PC-3 (cell line): ENCODE measurements around the gene TNFAIP3. TPM values are rescaled to one million over a fixed set of nuclear protein-coding genes. Genes with fewer than 3 reads are reported as not detected.

Experiments used
- ATAC-seq: fragments of 200-7000 bp; cut with Tn5 transposase; 2 replicates; pipeline ENCODE4 v1.9.1; 2020; ENCODE audit warnings: mild to moderate bottlenecking, moderate library complexity
- BruUV-seq: library from RNA; stranded (reverse); fragments of 400-500 nt; replicated peaks from 2 replicates; lab custom pipeline; 2021; lab: Mats Ljungman, UMichigan
- CTCF ChIA-PET: fragments of 300-600 bp; sonication (Branson Sonifier 250); formaldehyde crosslinking; loops from one replicate; lab custom pipeline; 2022; ENCODE audit warnings: antibody characterized with exemption; lab: Charles Lee
- POLR2A ChIA-PET: fragments of 300-600 bp; sonication (Branson Sonifier 250); formaldehyde crosslinking; loops from one replicate; lab custom pipeline; 2022; ENCODE audit warnings: antibody characterized with exemption; ENCODE audit not compliant: unreplicated experiment; lab: Charles Lee
- DNase-seq: peaks from one replicate; pipeline ENCODE4 v3.0.0-alpha.2; 2015
- H2AFZ ChIP-seq: fragments of 300-600 bp; sonication (generic); 2 replicates; pipeline ENCODE4 v1.6.0; 2016; ENCODE audit warnings: antibody characterized with exemption, low read length
- H3F3A ChIP-seq: fragments of 300-600 bp; sonication (generic); one replicate; pipeline ENCODE4 v1.6.0; 2017; ENCODE audit warnings: antibody characterized with exemption, low read length, control low read depth, mild to moderate bottlenecking; ENCODE audit not compliant: unreplicated experiment
- H3K27ac ChIP-seq: fragments of 300-600 bp; sonication (generic); 2 replicates; pipeline ENCODE4 v1.5.1; 2016; ENCODE audit warnings: mild to moderate bottlenecking, low read length
- H3K27me3 ChIP-seq: fragments of 300-600 bp; sonication (generic); 2 replicates; pipeline ENCODE4 v1.6.1; 2016; ENCODE audit warnings: low read length, mixed read lengths
- H3K36me3 ChIP-seq: fragments of 300-600 bp; sonication (generic); 2 replicates; pipeline ENCODE4 v1.6.1; 2016; ENCODE audit warnings: low read depth, mixed run types, low read length, mixed read lengths
- H3K4me1 ChIP-seq: fragments of 300-600 bp; sonication (generic); 2 replicates; pipeline ENCODE4 v1.5.1; 2016; ENCODE audit warnings: low read length; ENCODE audit not compliant: insufficient read depth
- H3K4me2 ChIP-seq: fragments of 300-600 bp; sonication (generic); 2 replicates; pipeline ENCODE4 v1.6.0; 2016; ENCODE audit warnings: low read length
- H3K4me3 ChIP-seq: fragments of 300-600 bp; sonication (generic); 2 replicates; pipeline ENCODE4 v1.5.1; 2016; ENCODE audit warnings: mild to moderate bottlenecking, low read length, mixed read lengths
- H3K79me2 ChIP-seq: fragments of 300-600 bp; sonication (generic); 2 replicates; pipeline ENCODE4 v1.6.1; 2017; ENCODE audit warnings: low read length, mixed read lengths
- H3K9ac ChIP-seq: fragments of 300-600 bp; sonication (generic); 2 replicates; pipeline ENCODE4 v1.6.0; 2016; ENCODE audit warnings: mild to moderate bottlenecking, low read length
- H3K9me2 ChIP-seq: fragments of 300-600 bp; sonication (generic); replicated peaks from 2 replicates; pipeline ENCODE4 v1.6.1; 2016; ENCODE audit warnings: mixed run types, low read length, mixed read lengths
- H3K9me3 ChIP-seq: fragments of 300-600 bp; sonication (generic); 2 replicates; pipeline ENCODE4 v1.6.1; 2016; ENCODE audit warnings: low read length, mixed read lengths
- H4K20me1 ChIP-seq: fragments of 300-600 bp; sonication (generic); 2 replicates; pipeline ENCODE4 v1.6.1; 2016; ENCODE audit warnings: low read length, mixed read lengths
- EZH2 ChIP-seq: fragments of 300-600 bp; sonication (generic); IDR thresholded peaks from one replicate; pipeline ENCODE4 v1.6.1; 2017; ENCODE audit warnings: antibody characterized with exemption, mild to moderate bottlenecking, low read length; ENCODE audit not compliant: unreplicated experiment
- EZH2phosphoT487 ChIP-seq: fragments of 300-600 bp; sonication (generic); IDR thresholded peaks from 2 replicates; pipeline ENCODE4 v1.6.1; 2018; ENCODE audit warnings: mild to moderate bottlenecking, antibody characterized with exemption, low read length, borderline replicate concordance
- intact Hi-C: fragments of 100-400 bp; cut with micrococcal nuclease; formaldehyde crosslinking; loops from 2 replicates; pipeline ENCODE4 v1.9.0; 2023
- total RNA-seq: library from RNA; depleted of rRNA; stranded (reverse); fragments of >200 nt; gene quantifications from 2 replicates; pipeline ENCODE4 v1.2.3, GENCODE V29; 2014
- TF ChIP-seq, protein P1 (sequence below): fragments of 300-600 bp; sonication (generic); conservative IDR thresholded peaks from 2 replicates; pipeline ENCODE4 v1.5.1; 2017; ENCODE audit warnings: antibody characterized with exemption, low read depth, mild to moderate bottlenecking, low read length

Gene TNFAIP3
- total RNA-seq, 1 experiment from 2014 or later: 21.9 TPM

DNA sequence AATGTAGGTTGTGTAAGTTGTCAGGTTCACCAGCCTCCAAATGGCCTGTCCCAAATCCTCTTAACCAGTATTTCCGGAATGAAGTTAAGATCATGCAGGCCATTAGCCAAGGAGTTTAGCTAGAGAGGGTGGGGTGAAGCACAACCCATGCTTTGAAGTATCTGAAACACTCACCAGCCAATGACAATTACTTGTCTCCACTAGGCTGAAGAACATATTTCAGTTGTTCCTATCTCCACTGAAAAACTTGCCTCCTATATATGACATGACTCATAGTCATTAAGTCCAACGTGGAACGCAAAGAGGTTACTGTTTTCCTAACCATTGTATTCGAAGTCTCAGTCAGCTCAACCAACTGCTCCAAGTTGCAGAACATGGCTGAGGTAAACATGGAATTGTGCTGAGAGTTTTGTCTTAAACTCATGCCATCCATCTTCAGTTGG, 37.4 kb upstream of the TNFAIP3 start:
- Histone ChIP-seq H3K27me3 (no peaks in the 10 kb centered on the region), H3K9me2 (no peaks in the 10 kb centered on the region), H3K9ac (no peak overlapping the region), H3K36me3 (no peaks in the 10 kb centered on the region), H2AFZ (no peak overlapping the region), H3K4me2 (peak overlapping the region; percentile 22; the same call in 1 of the 2 replicates), H4K20me1 (no peaks in the 10 kb centered on the region), H3K79me2 (no peaks in the 10 kb centered on the region), H3K27ac (peak overlapping the region; percentile 50), H3K4me1 (peaks cover 39% of the 10 kb centered on the region), H3K9me3 (no peaks in the 10 kb centered on the region), H3K4me3 (no peak overlapping the region), H3F3A (peaks cover 4% of the 10 kb centered on the region)
- ChIA-PET CTCF (no interaction called here), POLR2A (no interaction called here)
- intact Hi-C loops: no loop called here
- BruUV-seq: no TSS peak
- DNase-seq: peak; percentile 79
- TF ChIP-seq EZH2: no peak
- TF ChIP-seq, protein P1, sequence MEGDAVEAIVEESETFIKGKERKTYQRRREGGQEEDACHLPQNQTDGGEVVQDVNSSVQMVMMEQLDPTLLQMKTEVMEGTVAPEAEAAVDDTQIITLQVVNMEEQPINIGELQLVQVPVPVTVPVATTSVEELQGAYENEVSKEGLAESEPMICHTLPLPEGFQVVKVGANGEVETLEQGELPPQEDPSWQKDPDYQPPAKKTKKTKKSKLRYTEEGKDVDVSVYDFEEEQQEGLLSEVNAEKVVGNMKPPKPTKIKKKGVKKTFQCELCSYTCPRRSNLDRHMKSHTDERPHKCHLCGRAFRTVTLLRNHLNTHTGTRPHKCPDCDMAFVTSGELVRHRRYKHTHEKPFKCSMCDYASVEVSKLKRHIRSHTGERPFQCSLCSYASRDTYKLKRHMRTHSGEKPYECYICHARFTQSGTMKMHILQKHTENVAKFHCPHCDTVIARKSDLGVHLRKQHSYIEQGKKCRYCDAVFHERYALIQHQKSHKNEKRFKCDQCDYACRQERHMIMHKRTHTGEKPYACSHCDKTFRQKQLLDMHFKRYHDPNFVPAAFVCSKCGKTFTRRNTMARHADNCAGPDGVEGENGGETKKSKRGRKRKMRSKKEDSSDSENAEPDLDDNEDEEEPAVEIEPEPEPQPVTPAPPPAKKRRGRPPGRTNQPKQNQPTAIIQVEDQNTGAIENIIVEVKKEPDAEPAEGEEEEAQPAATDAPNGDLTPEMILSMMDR: no peak
- no peak for TF ChIP-seq EZH2phosphoT487
- peak; percentile 57 for ATAC-seq

DNA sequence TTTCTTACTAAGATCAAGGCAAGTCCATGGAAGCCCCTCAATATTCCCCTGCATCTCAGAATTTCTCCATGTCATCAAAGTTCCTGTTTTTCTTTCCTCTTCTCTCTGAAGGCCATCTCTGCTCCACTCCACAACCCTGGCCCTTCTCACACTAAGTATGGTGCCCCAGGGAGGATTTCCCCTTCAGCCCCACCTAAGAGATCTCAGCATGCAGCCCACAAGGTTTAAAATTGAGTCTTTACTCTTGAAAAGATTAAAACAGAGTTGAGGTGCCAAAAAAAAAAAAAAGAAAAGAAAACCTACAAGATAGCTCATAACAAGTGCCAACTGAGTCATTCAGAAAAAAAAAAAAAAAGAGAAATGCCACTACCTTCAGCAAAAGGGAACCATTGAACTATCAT, 36.5 kb upstream of the TNFAIP3 start:
- BruUV-seq: no TSS peak
- Histone ChIP-seq H3K27ac (no peak overlapping the region), H3K36me3 (no peaks in the 10 kb centered on the region), H3F3A (peaks cover 4% of the 10 kb centered on the region), H3K4me3 (no peak overlapping the region), H2AFZ (no peak overlapping the region), H3K79me2 (no peaks in the 10 kb centered on the region), H4K20me1 (no peaks in the 10 kb centered on the region), H3K4me1 (peaks cover 39% of the 10 kb centered on the region), H3K9me3 (no peaks in the 10 kb centered on the region), H3K9me2 (no peaks in the 10 kb centered on the region), H3K9ac (no peak overlapping the region), H3K27me3 (no peaks in the 10 kb centered on the region), H3K4me2 (no peak overlapping the region)
- DNase-seq (no peak), ATAC-seq (no peak)
- ChIA-PET CTCF (no interaction called here), POLR2A (interaction anchor here (0.6 kb wide), 1 partner anchor 154 kb away, joined by 7 read pairs; no protein-coding TSS in a partner anchor)
- TF ChIP-seq, protein P1: no peak
- TF ChIP-seq EZH2 (no peak), EZH2phosphoT487 (no peak)
- intact Hi-C loops: no loop called here

DNA sequence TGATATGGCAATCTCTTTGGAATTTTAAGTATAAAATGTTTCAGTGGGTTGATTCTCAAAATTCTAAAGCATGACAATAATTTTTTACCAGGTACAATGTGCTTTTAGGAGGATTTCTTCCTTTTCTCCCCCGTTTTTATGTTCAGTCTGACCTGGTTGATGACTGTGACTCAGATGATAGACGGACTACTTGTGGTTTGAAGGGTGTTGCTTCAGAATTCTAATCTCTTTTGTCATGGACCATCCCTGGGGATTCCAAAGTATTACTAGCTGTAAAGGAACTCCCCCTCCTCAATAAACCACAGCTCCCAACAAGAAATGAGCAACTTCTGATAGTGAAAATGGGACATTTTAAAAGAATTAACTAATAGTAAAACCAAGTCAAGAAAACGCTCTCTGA, 34.9 kb upstream of the TNFAIP3 start:
- no TSS peak for BruUV-seq
- ATAC-seq: peak; percentile 91
- Histone ChIP-seq H3K36me3 (no peaks in the 10 kb centered on the region), H3F3A (peaks cover 4% of the 10 kb centered on the region), H3K79me2 (no peaks in the 10 kb centered on the region), H3K9me2 (no peaks in the 10 kb centered on the region), H3K27me3 (no peaks in the 10 kb centered on the region), H2AFZ (no peak overlapping the region), H3K9me3 (no peaks in the 10 kb centered on the region), H3K4me2 (peak overlapping the region; percentile 61), H3K4me3 (no peak overlapping the region), H3K9ac (no peak overlapping the region), H4K20me1 (no peaks in the 10 kb centered on the region), H3K4me1 (peaks cover 39% of the 10 kb centered on the region), H3K27ac (peak overlapping the region; percentile 58)
- peak; percentile 88 for DNase-seq
- ChIA-PET POLR2A (interaction anchor here (0.6 kb wide), 1 partner anchor 851 kb away, joined by 3 read pairs; no protein-coding TSS in a partner anchor), CTCF (no interaction called here)
- intact Hi-C loops: no loop called here
- TF ChIP-seq, protein P1: no peak
- TF ChIP-seq EZH2phosphoT487 (no peak), EZH2 (no peak)
